ENCODE measurements around the gene GRIA3.

GRIA3 gene

GRCh38 chrX:123454712-123455431 is 270.8 kb downstream of the GRIA3 start:
- Mint-ChIP-seq H3K27me3 (no peaks in the 10 kb centered on the region), H3K36me3 (ENCODE audit: insufficient read depth) (no peaks in the 10 kb centered on the region), H3K4me1 (no peaks in the 10 kb centered on the region), H3K27ac (ENCODE audit: low read depth) (no peak overlapping the region), H3K9me3 (no peaks in the 10 kb centered on the region), H3K4me3 (no peak overlapping the region)
- DNase-seq (ENCODE audit: low spot score in 2 of 2) (no peak), ATAC-seq (replicated peaks; ENCODE audit: extremely low read depth, poor library complexity, severe bottlenecking) (no peak)

GRCh38 chrX:123455693-123456092 is 271.6 kb downstream of the GRIA3 start:
- no peaks in the 10 kb centered on the region for H3K27me3 Mint-ChIP-seq
- no peak overlapping the region for H3K4me3 Mint-ChIP-seq
- DNase-seq (ENCODE audit: low spot score in 2 of 2) (no peak), ATAC-seq (replicated peaks; ENCODE audit: extremely low read depth, poor library complexity, severe bottlenecking) (no peak)
- no peaks in the 10 kb centered on the region for H3K9me3 Mint-ChIP-seq
- no peaks in the 10 kb centered on the region for H3K36me3 Mint-ChIP-seq (ENCODE audit: insufficient read depth)
- no peak overlapping the region for H3K27ac Mint-ChIP-seq (ENCODE audit: low read depth)
- no peaks in the 10 kb centered on the region for H3K4me1 Mint-ChIP-seq

DNA sequence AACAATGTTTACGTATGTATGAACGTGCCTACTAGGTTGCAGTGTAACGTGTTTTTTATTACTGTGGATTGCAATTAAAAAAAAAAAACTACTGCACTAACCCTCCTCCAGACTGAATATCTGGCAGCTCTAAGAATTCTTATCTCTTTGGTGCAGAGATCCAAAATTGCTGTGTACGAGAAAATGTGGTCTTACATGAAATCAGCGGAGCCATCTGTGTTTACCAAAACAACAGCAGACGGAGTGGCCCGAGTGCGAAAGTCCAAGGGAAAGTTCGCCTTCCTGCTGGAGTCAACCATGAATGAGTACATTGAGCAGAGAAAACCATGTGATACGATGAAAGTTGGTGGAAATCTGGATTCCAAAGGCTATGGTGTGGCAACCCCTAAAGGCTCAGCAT is 280.6 kb downstream of the GRIA3 start:
- Mint-ChIP-seq H3K27me3 (peaks cover 7% of the 10 kb centered on the region), H3K4me3 (no peak overlapping the region), H3K27ac (ENCODE audit: low read depth) (no peak overlapping the region), H3K4me1 (no peaks in the 10 kb centered on the region), H3K36me3 (ENCODE audit: insufficient read depth) (no peaks in the 10 kb centered on the region), H3K9me3 (no peaks in the 10 kb centered on the region)
- DNase-seq (ENCODE audit: low spot score in 2 of 2) (no peak), ATAC-seq (replicated peaks; ENCODE audit: extremely low read depth, poor library complexity, severe bottlenecking) (no peak)

DNA sequence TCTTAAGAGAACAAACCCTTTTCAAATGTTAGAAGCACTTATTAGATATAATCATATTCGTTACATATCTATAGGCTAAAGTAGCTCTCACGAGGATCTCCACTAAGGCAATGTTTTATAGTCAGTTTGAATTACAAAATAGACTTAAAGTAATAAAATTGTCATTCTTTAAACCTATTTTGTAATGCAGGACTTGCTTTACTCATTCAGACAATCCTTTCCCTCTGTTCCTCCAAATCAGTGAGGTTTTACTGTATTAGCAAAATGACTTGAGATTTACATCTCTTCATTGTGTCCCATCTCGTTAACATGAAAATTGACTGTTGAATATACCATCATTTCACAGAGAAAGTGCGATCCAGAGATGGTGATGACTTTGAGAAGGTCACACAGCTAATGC is 284.4 kb downstream of the GRIA3 start:
- ATAC-seq (replicated peaks; ENCODE audit: extremely low read depth, poor library complexity, severe bottlenecking) (no peak), DNase-seq (ENCODE audit: low spot score in 2 of 2) (no peak)
- H3K9me3 Mint-ChIP-seq: no peaks in the 10 kb centered on the region

DNA sequence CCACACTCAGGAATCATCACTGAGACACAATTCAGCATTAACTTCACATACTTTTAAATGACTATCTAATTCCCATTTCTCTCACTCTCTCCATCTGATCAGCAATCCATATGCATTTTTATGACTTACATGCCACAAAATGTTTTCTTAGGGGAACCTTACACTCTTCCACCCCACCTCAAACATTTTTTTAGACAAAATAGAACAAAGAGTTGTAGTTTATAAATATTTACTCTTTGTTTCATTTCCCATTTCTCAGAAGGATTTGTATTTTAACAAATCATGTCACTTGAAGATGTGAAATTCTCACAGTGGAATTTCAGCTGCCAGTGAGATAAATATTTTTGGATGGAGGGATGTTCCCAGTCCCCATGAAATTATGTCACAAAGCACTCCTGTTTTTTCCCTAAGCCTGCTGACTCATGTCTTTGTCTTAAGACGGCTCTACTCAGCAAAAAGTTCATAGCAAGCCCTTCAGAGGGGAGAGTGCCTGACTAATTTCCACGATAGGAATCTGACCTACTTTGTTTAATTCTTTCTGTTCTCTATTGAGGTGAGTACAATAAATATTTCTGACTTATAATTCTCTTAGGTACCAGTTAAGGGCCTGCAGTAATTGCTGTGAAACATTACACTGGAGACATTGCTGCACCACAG is 291.1 kb downstream of the GRIA3 start:
- H3K9me3 Mint-ChIP-seq: no peaks in the 10 kb centered on the region
- ATAC-seq (replicated peaks; ENCODE audit: extremely low read depth, poor library complexity, severe bottlenecking) (no peak), DNase-seq (ENCODE audit: low spot score in 2 of 2) (no peak)
- H3K27ac Mint-ChIP-seq (ENCODE audit: low read depth): no peak overlapping the region
- no peaks in the 10 kb centered on the region for H3K4me1 Mint-ChIP-seq
- no peaks in the 10 kb centered on the region for H3K27me3 Mint-ChIP-seq
- H3K36me3 Mint-ChIP-seq (ENCODE audit: insufficient read depth): no peaks in the 10 kb centered on the region
- H3K4me3 Mint-ChIP-seq: no peak overlapping the region

More for the DNA sequence above, 284.4 kb downstream of the GRIA3 start:
- no peaks in the 10 kb centered on the region for H3K4me1 Mint-ChIP-seq
- H3K36me3 Mint-ChIP-seq (ENCODE audit: insufficient read depth): no peaks in the 10 kb centered on the region
- no peak overlapping the region for H3K4me3 Mint-ChIP-seq
- no peak overlapping the region for H3K27ac Mint-ChIP-seq (ENCODE audit: low read depth)
- H3K27me3 Mint-ChIP-seq: peaks cover 3% of the 10 kb centered on the region

DNA sequence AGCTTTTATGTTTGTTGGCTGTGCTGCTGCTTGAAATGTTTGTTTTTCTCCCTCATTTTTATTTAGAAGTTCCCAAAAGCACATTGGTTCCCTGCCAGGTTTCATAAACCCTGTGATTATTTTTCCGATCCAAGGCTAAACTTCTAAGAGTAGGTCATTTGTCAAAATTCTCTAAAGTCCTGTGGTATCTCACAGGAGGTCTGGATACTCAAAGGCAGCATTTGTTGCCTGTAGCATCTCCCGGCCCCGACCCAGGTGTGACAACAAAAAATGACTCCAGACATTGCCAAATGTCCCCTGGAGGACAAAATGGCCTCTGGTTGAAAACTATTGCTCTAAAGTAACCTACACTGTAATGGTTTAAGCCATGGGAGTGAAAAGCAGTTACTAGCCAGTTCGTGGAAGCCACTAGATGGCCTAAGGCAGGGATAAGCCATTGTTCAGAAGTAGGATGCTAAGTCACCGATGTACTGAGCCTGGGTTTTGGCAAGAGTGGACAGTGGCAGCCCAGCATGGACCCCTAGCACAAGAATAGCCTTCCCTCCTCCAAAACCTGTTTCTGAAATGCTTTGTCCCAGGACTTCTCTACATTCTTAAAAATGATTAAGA is 292.6 kb downstream of the GRIA3 start:
- Mint-ChIP-seq H3K27ac (ENCODE audit: low read depth) (no peak overlapping the region), H3K36me3 (ENCODE audit: insufficient read depth) (no peaks in the 10 kb centered on the region), H3K27me3 (no peaks in the 10 kb centered on the region), H3K9me3 (no peaks in the 10 kb centered on the region), H3K4me3 (no peak overlapping the region), H3K4me1 (no peaks in the 10 kb centered on the region)
- no peak for DNase-seq (ENCODE audit: low spot score in 2 of 2)
- ATAC-seq (replicated peaks; ENCODE audit: extremely low read depth, poor library complexity, severe bottlenecking): no peak

DNA sequence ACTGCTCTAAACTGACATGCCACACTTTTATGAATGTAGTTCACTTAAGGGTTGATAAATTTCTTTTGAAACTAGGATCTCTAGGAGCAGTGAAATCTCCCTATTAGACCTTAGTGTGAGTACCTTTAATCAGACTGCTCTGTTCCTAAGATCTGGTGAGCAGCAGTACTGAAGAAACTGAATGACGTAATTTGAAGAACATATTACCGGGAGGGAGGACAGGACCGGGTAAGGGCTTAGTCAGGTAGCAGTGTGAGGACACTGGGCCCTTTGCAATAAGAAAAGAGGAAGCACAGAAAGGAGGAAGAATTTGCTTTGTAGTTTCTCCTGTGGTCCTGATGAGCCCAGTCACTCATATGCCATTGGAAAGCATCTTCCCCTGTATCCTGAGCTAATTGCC is 293.6 kb downstream of the GRIA3 start:
- no peak for ATAC-seq (replicated peaks; ENCODE audit: extremely low read depth, poor library complexity, severe bottlenecking)
- Mint-ChIP-seq H3K4me3 (no peak overlapping the region), H3K27ac (ENCODE audit: low read depth) (no peak overlapping the region)

GRCh38 chrX:123481913-123482851 is 298.1 kb downstream of the GRIA3 start:
- no peak for DNase-seq (ENCODE audit: low spot score in 2 of 2)
- Mint-ChIP-seq H3K27me3 (no peaks in the 10 kb centered on the region), H3K27ac (ENCODE audit: low read depth) (no peak overlapping the region), H3K36me3 (ENCODE audit: insufficient read depth) (no peaks in the 10 kb centered on the region), H3K4me3 (no peak overlapping the region), H3K9me3 (no peaks in the 10 kb centered on the region), H3K4me1 (no peaks in the 10 kb centered on the region)
- no peak for ATAC-seq (replicated peaks; ENCODE audit: extremely low read depth, poor library complexity, severe bottlenecking)

More for the DNA sequence above, 293.6 kb downstream of the GRIA3 start:
- Mint-ChIP-seq H3K9me3 (no peaks in the 10 kb centered on the region), H3K36me3 (ENCODE audit: insufficient read depth) (no peaks in the 10 kb centered on the region), H3K27me3 (no peaks in the 10 kb centered on the region), H3K4me1 (no peaks in the 10 kb centered on the region)
- no peak for DNase-seq (ENCODE audit: low spot score in 2 of 2)

DNA sequence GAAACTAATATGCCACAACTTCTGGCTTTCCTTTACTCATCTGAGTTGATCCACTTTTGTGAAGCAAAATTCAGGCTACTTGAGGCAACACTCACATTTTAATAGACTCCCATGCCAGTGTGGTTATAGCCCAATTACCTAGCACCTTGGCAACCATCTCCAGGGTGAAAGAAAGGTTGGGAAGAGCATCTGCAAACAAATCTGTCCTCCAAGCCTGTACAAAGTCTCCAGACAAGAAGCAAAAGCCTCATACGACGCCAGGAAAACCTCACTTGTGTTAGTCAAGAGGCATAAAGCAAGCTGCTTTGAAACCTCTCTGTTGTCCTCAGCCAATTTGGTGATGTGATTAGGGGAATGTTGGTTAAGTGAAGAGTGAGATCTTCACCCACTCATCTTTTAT is 302.2 kb downstream of the GRIA3 start:
- H3K36me3 Mint-ChIP-seq (ENCODE audit: insufficient read depth): no peaks in the 10 kb centered on the region
- DNase-seq (ENCODE audit: low spot score in 2 of 2) (no peak), ATAC-seq (replicated peaks; ENCODE audit: extremely low read depth, poor library complexity, severe bottlenecking) (no peak)
- H3K27ac Mint-ChIP-seq (ENCODE audit: low read depth): no peak overlapping the region
- peaks cover 7% of the 10 kb centered on the region for H3K27me3 Mint-ChIP-seq
- H3K9me3 Mint-ChIP-seq: no peaks in the 10 kb centered on the region
- no peak overlapping the region for H3K4me3 Mint-ChIP-seq
- no peaks in the 10 kb centered on the region for H3K4me1 Mint-ChIP-seq

DNA sequence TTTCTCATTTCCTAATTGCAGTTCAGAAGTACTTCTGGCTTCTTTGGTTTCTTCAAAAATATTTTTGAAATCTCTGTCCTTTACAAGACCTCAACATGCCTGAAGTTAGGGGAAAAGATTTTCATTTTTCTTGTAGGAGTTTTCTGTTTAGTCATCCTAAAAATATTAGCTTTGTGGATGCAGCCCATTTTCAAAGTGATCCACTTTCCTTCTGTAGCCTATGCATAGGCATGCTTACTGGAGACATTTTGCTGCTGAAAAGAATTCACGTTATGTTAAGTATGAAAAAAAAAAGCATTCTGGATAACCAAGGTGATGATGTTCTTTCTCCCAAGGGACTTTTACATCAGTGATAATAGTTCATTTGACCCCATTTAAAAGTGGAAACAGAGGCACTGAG is 303.2 kb downstream of the GRIA3 start:
- no peak for DNase-seq (ENCODE audit: low spot score in 2 of 2)
- Mint-ChIP-seq H3K36me3 (ENCODE audit: insufficient read depth) (no peaks in the 10 kb centered on the region), H3K4me1 (no peaks in the 10 kb centered on the region), H3K4me3 (no peak overlapping the region), H3K27me3 (peaks cover 10% of the 10 kb centered on the region), H3K27ac (ENCODE audit: low read depth) (no peak overlapping the region), H3K9me3 (no peaks in the 10 kb centered on the region)
- no peak for ATAC-seq (replicated peaks; ENCODE audit: extremely low read depth, poor library complexity, severe bottlenecking)

- ATAC-seq (replicated peaks; ENCODE audit: extremely low read depth, poor library complexity, severe bottlenecking) (no peak), DNase-seq (ENCODE audit: low spot score in 2 of 2) (no peak)
- H3K9me3 Mint-ChIP-seq: no peaks in the 10 kb centered on the region
- no peaks in the 10 kb centered on the region for H3K4me1 Mint-ChIP-seq
- H3K27ac Mint-ChIP-seq (ENCODE audit: low read depth): no peak overlapping the region
- H3K27me3 Mint-ChIP-seq: peaks cover 10% of the 10 kb centered on the region
- no peaks in the 10 kb centered on the region for H3K36me3 Mint-ChIP-seq (ENCODE audit: insufficient read depth)
- no peak overlapping the region for H3K4me3 Mint-ChIP-seq
Observed at GRCh38 chrX:123487669-123488068, 303.6 kb downstream of the GRIA3 start.

DNA sequence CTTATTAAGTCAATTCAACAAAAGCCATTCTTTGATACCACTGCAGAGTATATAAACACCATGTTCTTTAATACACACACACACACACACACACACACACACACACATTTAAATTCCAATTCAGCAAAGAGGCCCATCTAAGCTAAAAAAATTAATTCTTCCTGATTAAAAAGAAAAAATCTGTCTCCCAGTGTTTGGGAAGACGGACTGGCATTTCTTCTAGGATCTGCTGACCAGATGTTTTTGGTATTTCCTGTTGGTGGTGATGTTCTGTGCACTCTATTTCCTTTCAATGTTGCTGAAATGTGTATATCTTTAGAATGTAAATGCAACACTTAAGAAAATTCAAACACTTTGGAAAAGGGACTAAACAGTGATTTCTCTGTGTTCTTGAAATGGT is 304.9 kb downstream of the GRIA3 start:
- DNase-seq (ENCODE audit: low spot score in 2 of 2) (no peak), ATAC-seq (replicated peaks; ENCODE audit: extremely low read depth, poor library complexity, severe bottlenecking) (no peak)
- peaks cover 10% of the 10 kb centered on the region for H3K27me3 Mint-ChIP-seq
- H3K4me3 Mint-ChIP-seq: no peak overlapping the region
- H3K9me3 Mint-ChIP-seq: no peaks in the 10 kb centered on the region
- H3K4me1 Mint-ChIP-seq: no peaks in the 10 kb centered on the region
- H3K27ac Mint-ChIP-seq (ENCODE audit: low read depth): no peak overlapping the region
- H3K36me3 Mint-ChIP-seq (ENCODE audit: insufficient read depth): no peaks in the 10 kb centered on the region

Measured in central memory CD8-positive, alpha-beta T cell (primary cell).